DOHH2 (cell line): Measurements from ENCODE around the gene ZSCAN10.
"Not testable (repeated sequence)": the region's sequence is repeated elsewhere in the genome, so short reads cannot be mapped to it uniquely, and the experiment has no call there.

Experiments used
- CTCF ChIP-seq: fragments of 200-600 bp; sonication (generic); IDR thresholded peaks from one replicate; pipeline ENCODE4 v1.5.1; 2014; ENCODE audit warnings: antibody characterized with exemption, mild to moderate bottlenecking, low read depth, low read length; ENCODE audit not compliant: poor library complexity, severe bottlenecking
- EZH2phosphoT487 ChIP-seq: fragments of 200-600 bp; sonication (generic); IDR thresholded peaks from 2 replicates; pipeline ENCODE4 v1.6.1; 2017; ENCODE audit warnings: borderline replicate concordance, mild to moderate bottlenecking, antibody characterized with exemption, low read length, moderate library complexity, mixed read lengths

- not testable (repeated sequence) for TF ChIP-seq CTCF, EZH2phosphoT487
Measured at GRCh38 chr16:3053330-3053710, 45.8 kb downstream of the ZSCAN10 start.
